ENCODE results near the gene LPP.

The LPP gene

GRCh38 chr3:188567478-188568195 lies 413.7 kb downstream of the LPP start:
- TF ChIP-seq TAF1 (IDR thresholded peaks at IDR 0.05; ENCODE audit: borderline replicate concordance, insufficient read depth, low read length) (no peak), FOXP2 (optimal IDR thresholded peaks at IDR 0.05; ENCODE audit: borderline replicate concordance, extremely low read depth, extremely low read length, insufficient read depth) (no peak)

DNA sequence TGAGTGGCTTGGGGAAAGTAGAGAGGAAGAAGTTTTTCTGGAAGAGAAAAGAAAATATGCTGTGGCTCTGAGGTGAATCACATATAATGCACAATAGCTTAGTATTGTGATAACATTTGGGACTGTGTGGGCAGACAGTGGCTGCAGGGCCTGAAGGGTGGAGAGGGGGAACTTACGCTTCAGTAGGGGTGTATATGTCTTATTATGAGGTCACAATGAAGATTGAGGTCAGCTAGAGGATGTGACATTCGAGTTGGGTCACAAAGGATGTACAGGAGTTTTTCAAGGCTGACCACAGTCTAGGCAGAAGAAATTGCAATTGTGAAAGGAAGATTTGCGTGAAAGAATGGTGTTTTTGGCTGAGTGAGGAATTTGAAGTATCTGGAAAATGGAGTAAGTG lies 414.8 kb downstream of the LPP start:
- TF ChIP-seq SIN3A (IDR thresholded peaks at IDR 0.05; ENCODE audit: borderline replicate concordance, insufficient read depth, low read length) (no peak), FOXP2 (optimal IDR thresholded peaks at IDR 0.05; ENCODE audit: borderline replicate concordance, extremely low read depth, extremely low read length, insufficient read depth) (no peak), REST (IDR thresholded peaks at IDR 0.05; ENCODE audit: insufficient read depth in 1 of 2, low read depth in 2 of 2, low read length in 2 of 2) (no peak), POLR2AphosphoS5 (IDR thresholded peaks at IDR 0.05; ENCODE audit: low read depth, low read length) (no peak), TAF1 (IDR thresholded peaks at IDR 0.05; ENCODE audit: borderline replicate concordance, insufficient read depth, low read length) (no peak)

- TF ChIP-seq FOXP2 (optimal IDR thresholded peaks at IDR 0.05; ENCODE audit: borderline replicate concordance, extremely low read depth, extremely low read length, insufficient read depth) = no peak
- TF ChIP-seq REST (IDR thresholded peaks at IDR 0.05; ENCODE audit: insufficient read depth in 1 of 2, low read depth in 2 of 2, low read length in 2 of 2) = no peak
- TF ChIP-seq SIN3A (IDR thresholded peaks at IDR 0.05; ENCODE audit: borderline replicate concordance, insufficient read depth, low read length) = no peak
- no peak for TF ChIP-seq TAF1 (IDR thresholded peaks at IDR 0.05; ENCODE audit: borderline replicate concordance, insufficient read depth, low read length)
- no peak for TF ChIP-seq POLR2AphosphoS5 (IDR thresholded peaks at IDR 0.05; ENCODE audit: low read depth, low read length)
These were observed 417.7 kb downstream of the LPP start for GRCh38 chr3:188571531-188572095.

DNA sequence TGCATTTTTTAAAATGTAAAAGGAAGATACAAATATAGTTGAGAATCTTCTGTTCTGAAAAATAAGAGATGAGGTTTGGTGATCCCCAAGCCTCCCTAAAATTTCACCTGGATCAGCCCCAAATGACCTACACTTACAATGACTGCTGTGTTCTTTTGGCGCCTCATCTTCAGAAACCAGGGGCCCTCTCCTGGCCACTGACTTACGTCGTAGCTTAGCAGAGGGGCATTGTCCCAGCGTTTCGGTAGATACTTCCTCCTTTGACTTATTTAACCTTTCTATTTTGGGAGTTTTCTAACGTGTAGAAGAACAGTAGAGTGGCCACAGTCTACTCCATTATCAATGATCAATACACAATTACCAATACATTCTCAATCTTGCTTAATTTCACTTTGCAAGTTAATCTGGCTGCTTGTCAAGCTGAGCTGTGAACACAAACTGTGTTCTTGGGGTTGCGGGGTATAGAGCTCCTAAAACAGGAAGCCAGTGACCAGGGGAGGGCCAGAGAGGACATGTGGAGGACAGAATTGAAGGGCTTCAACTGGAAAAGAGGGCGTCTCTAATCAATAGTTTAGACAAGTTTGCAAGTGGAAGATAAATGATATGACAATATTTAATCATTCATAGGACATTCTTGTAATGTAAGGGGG lies 419.5 kb downstream of the LPP start:
- TF ChIP-seq SIN3A (IDR thresholded peaks at IDR 0.05; ENCODE audit: borderline replicate concordance, insufficient read depth, low read length) = no peak
- TF ChIP-seq FOXP2 (optimal IDR thresholded peaks at IDR 0.05; ENCODE audit: borderline replicate concordance, extremely low read depth, extremely low read length, insufficient read depth) = no peak
- no peak for TF ChIP-seq REST (IDR thresholded peaks at IDR 0.05; ENCODE audit: insufficient read depth in 1 of 2, low read depth in 2 of 2, low read length in 2 of 2)
- TF ChIP-seq TAF1 (IDR thresholded peaks at IDR 0.05; ENCODE audit: borderline replicate concordance, insufficient read depth, low read length) = no peak
- no peak for TF ChIP-seq POLR2AphosphoS5 (IDR thresholded peaks at IDR 0.05; ENCODE audit: low read depth, low read length)

GRCh38 chr3:188573956-188574355 lies 420.0 kb downstream of the LPP start:
- no peak for TF ChIP-seq SIN3A (IDR thresholded peaks at IDR 0.05; ENCODE audit: borderline replicate concordance, insufficient read depth, low read length)

DNA sequence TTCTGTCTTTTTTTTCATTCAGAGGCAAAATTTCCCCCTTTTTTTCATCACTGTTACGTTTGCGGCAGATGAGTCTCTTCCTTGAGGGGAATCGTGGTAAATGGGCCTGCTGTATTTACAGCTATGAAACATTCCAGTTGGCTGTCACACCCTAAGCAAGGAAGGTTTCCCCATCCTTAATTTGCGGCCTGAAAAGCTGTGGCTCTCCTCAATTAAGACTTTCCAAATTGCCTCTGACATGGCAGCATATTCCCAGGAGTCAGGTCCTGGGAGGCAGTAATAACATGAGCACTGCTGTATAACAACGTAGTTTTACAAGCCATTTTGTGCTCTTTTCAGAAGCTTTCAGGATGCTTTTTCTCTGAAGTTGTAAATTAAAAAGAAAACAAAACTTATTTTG lies 420.9 kb downstream of the LPP start:
- no peak for TF ChIP-seq TAF1 (IDR thresholded peaks at IDR 0.05; ENCODE audit: borderline replicate concordance, insufficient read depth, low read length)
- no peak for TF ChIP-seq SIN3A (IDR thresholded peaks at IDR 0.05; ENCODE audit: borderline replicate concordance, insufficient read depth, low read length)
- no peak for TF ChIP-seq FOXP2 (optimal IDR thresholded peaks at IDR 0.05; ENCODE audit: borderline replicate concordance, extremely low read depth, extremely low read length, insufficient read depth)
- no peak for TF ChIP-seq REST (IDR thresholded peaks at IDR 0.05; ENCODE audit: insufficient read depth in 1 of 2, low read depth in 2 of 2, low read length in 2 of 2)
- TF ChIP-seq POLR2AphosphoS5 (IDR thresholded peaks at IDR 0.05; ENCODE audit: low read depth, low read length) = no peak
